WTC11 (cell line): ENCODE results near the gene ZGPAT. TPM values are rescaled to one million over a fixed set of nuclear protein-coding genes. Genes with fewer than 3 reads are reported as not detected.

Source experiments
- ATAC-seq: fragments of 200-7000 bp; cut with Tn5 transposase; 2 replicates; pipeline ENCODE4 v1.10.0; 2021; ENCODE audit warnings: mild to moderate bottlenecking, moderate library complexity
- CTCF ChIA-PET: fragments of 300-600 bp; sonication (Branson Sonifier 250); formaldehyde crosslinking; loops from one replicate; lab custom pipeline; 2021; ENCODE audit warnings: antibody characterized with exemption; lab: Charles Lee
- POLR2A ChIA-PET: fragments of 350-600 bp; sonication (Branson Sonifier 250); formaldehyde crosslinking; loops from one replicate; lab custom pipeline; 2021; ENCODE audit warnings: antibody characterized with exemption; lab: Charles Lee
- DNase-seq: peaks from one replicate; pipeline ENCODE4 v3.0.0; 2021; ENCODE audit warnings: low spot score
- H3K27ac Mint-ChIP-seq: 2 replicates; pipeline ENCODE4 v1.8.0; 2021; ENCODE audit warnings: mixed read lengths
- H3K27me3 Mint-ChIP-seq: 2 replicates; pipeline ENCODE4 v1.8.0; 2021; ENCODE audit warnings: low read depth, mild to moderate bottlenecking, moderate library complexity, mixed read lengths
- H3K36me3 Mint-ChIP-seq: 2 replicates; pipeline ENCODE4 v1.8.0; 2021; ENCODE audit warnings: mixed read lengths
- H3K4me1 Mint-ChIP-seq: 2 replicates; pipeline ENCODE4 v1.8.0; 2022; ENCODE audit warnings: mixed read lengths
- H3K4me3 Mint-ChIP-seq: 2 replicates; pipeline ENCODE4 v1.8.0; 2021; ENCODE audit warnings: mild to moderate bottlenecking, moderate library complexity, mixed read lengths
- H3K9me3 Mint-ChIP-seq: 2 replicates; pipeline ENCODE4 v1.8.0; 2021; ENCODE audit warnings: mixed read lengths
- ATF2 ChIP-seq: sonication (generic); formaldehyde crosslinking; IDR thresholded peaks from 2 replicates; pipeline ENCODE4 v1.8.1; 2022; ENCODE audit warnings: low read depth, missing genetic modification reagents, borderline replicate concordance
- CREB1 ChIP-seq: sonication (generic); formaldehyde crosslinking; IDR thresholded peaks from 2 replicates; pipeline ENCODE4 v1.8.0; 2023; ENCODE audit warnings: mild to moderate bottlenecking, missing genetic modification reagents
- ELF4 ChIP-seq: sonication (generic); formaldehyde crosslinking; IDR thresholded peaks from 2 replicates; pipeline ENCODE4 v1.8.1; 2022; ENCODE audit warnings: low read depth, mild to moderate bottlenecking, moderate library complexity, missing genetic modification reagents
- EMX1 ChIP-seq: fragments of 250-450 bp; sonication (Bioruptor Pico); IDR thresholded peaks from 2 replicates; pipeline ENCODE4 v1.8.0; 2021; ENCODE audit warnings: mild to moderate bottlenecking
- FOXJ3 ChIP-seq: sonication (generic); formaldehyde crosslinking; IDR thresholded peaks from 2 replicates; pipeline ENCODE4 v1.9.0; 2021; ENCODE audit warnings: missing genetic modification reagents, mild to moderate bottlenecking, borderline replicate concordance
- GTF2I ChIP-seq: fragments of 250-450 bp; sonication (Bioruptor Pico); conservative IDR thresholded peaks from 2 replicates; pipeline ENCODE4 v1.4.0; 2021; ENCODE audit warnings: mild to moderate bottlenecking
- MAX ChIP-seq: sonication (generic); formaldehyde crosslinking; IDR thresholded peaks from 2 replicates; pipeline ENCODE4 v1.8.0; 2022; ENCODE audit warnings: mild to moderate bottlenecking, missing genetic modification reagents
- MXD4 ChIP-seq: fragments of 250-450 bp; sonication (Bioruptor Pico); IDR thresholded peaks from 2 replicates; pipeline ENCODE4 v1.8.0; 2021; ENCODE audit warnings: mild to moderate bottlenecking, moderate library complexity, borderline replicate concordance
- NR1H2 ChIP-seq: sonication (generic); formaldehyde crosslinking; IDR thresholded peaks from 2 replicates; pipeline ENCODE4 v1.9.0; 2021; ENCODE audit warnings: mild to moderate bottlenecking, moderate library complexity, missing genetic modification reagents
- RELA ChIP-seq: sonication (generic); formaldehyde crosslinking; IDR thresholded peaks from 2 replicates; pipeline ENCODE4 v1.8.1; 2022; ENCODE audit warnings: missing genetic modification reagents, mild to moderate bottlenecking, borderline replicate concordance
- USF2 ChIP-seq: sonication (generic); formaldehyde crosslinking; IDR thresholded peaks from 2 replicates; pipeline ENCODE4 v1.8.1; 2023; ENCODE audit warnings: mild to moderate bottlenecking, missing genetic modification reagents, moderate library complexity
- ZBTB21 ChIP-seq: sonication (generic); formaldehyde crosslinking; IDR thresholded peaks from 2 replicates; pipeline ENCODE4 v1.8.1; 2023; ENCODE audit warnings: mild to moderate bottlenecking, missing genetic modification reagents, borderline replicate concordance
- ZBTB43 ChIP-seq: sonication (generic); formaldehyde crosslinking; IDR thresholded peaks from 2 replicates; pipeline ENCODE4 v1.8.1; 2023; ENCODE audit warnings: mild to moderate bottlenecking, missing genetic modification reagents
- ZNF121 ChIP-seq: sonication (generic); formaldehyde crosslinking; IDR thresholded peaks from 2 replicates; pipeline ENCODE4 v1.8.0; 2023; ENCODE audit warnings: missing genetic modification reagents
- ZNF219 ChIP-seq: sonication (generic); formaldehyde crosslinking; IDR thresholded peaks from 2 replicates; pipeline ENCODE4 v1.8.0; 2023; ENCODE audit warnings: missing genetic modification reagents, mild to moderate bottlenecking, borderline replicate concordance
- ZNF396 ChIP-seq: fragments of 250-450 bp; sonication (Bioruptor Pico); IDR thresholded peaks from 2 replicates; pipeline ENCODE4 v1.8.0; 2021; ENCODE audit warnings: mild to moderate bottlenecking, moderate library complexity, borderline replicate concordance
- total RNA-seq: library from RNA; stranded (reverse); gene quantifications from 3 replicates; pipeline ENCODE4 v1.2.3, GENCODE V29; 2021
- TF ChIP-seq, protein P1 (sequence below): sonication (generic); formaldehyde crosslinking; conservative IDR thresholded peaks from 2 replicates; pipeline ENCODE4 v1.8.1; 2023; ENCODE audit warnings: mild to moderate bottlenecking, low read depth, missing genetic modification reagents, moderate library complexity
- TF ChIP-seq, protein P2 (sequence below): fragments of 250-450 bp; sonication (Bioruptor Pico); IDR thresholded peaks from 2 replicates; pipeline ENCODE4 v2.1.2; 2022; ENCODE audit warnings: mild to moderate bottlenecking, moderate library complexity
- TF ChIP-seq, protein P3 (sequence below): fragments of 250-450 bp; sonication (Bioruptor Pico); IDR thresholded peaks from 2 replicates; pipeline ENCODE4 v1.9.0; 2021; ENCODE audit warnings: mild to moderate bottlenecking

ZGPAT gene
- total RNA-seq, 1 experiment from 2014 or later, result 28.3 TPM

GRCh38 chr20:63759377-63759901, 51.6 kb downstream of the ZGPAT start:
- TF ChIP-seq GTF2I (CRISPR knock-in tag) (no peak), EMX1 (no peak)
- H3K4me3 Mint-ChIP-seq, result no peak overlapping the region
- no peaks in the 10 kb centered on the region for H3K4me1 Mint-ChIP-seq
- no peak for ATAC-seq
- no peak overlapping the region for H3K27ac Mint-ChIP-seq
- peaks cover 7% of the 10 kb centered on the region; the same call in 1 of the 2 replicates for H3K36me3 Mint-ChIP-seq
- no peak for DNase-seq
- H3K27me3 Mint-ChIP-seq, result no peaks in the 10 kb centered on the region
- ChIA-PET POLR2A (no interaction called here), CTCF (interaction anchor here (1.9 kb wide), 1 partner anchor 16 kb away, joined by 8 read pairs; no protein-coding TSS in a partner anchor)
- H3K9me3 Mint-ChIP-seq, result peaks cover 10% of the 10 kb centered on the region; the same call in 1 of the 2 replicates

- H3K9me3 Mint-ChIP-seq, result no peaks in the 10 kb centered on the region
- 0 out of 2 replicates have a peak, but pooled peaks cover 2% of the 10 kb centered on the region for H3K36me3 Mint-ChIP-seq
- CTCF ChIA-PET, result interaction anchor here (5.2 kb wide), 1 partner anchor 10 kb away, joined by 24 read pairs; no protein-coding TSS in a partner anchor
- no peak for ATAC-seq
- H3K4me3 Mint-ChIP-seq, result no peak overlapping the region
- TF ChIP-seq, protein P1, sequence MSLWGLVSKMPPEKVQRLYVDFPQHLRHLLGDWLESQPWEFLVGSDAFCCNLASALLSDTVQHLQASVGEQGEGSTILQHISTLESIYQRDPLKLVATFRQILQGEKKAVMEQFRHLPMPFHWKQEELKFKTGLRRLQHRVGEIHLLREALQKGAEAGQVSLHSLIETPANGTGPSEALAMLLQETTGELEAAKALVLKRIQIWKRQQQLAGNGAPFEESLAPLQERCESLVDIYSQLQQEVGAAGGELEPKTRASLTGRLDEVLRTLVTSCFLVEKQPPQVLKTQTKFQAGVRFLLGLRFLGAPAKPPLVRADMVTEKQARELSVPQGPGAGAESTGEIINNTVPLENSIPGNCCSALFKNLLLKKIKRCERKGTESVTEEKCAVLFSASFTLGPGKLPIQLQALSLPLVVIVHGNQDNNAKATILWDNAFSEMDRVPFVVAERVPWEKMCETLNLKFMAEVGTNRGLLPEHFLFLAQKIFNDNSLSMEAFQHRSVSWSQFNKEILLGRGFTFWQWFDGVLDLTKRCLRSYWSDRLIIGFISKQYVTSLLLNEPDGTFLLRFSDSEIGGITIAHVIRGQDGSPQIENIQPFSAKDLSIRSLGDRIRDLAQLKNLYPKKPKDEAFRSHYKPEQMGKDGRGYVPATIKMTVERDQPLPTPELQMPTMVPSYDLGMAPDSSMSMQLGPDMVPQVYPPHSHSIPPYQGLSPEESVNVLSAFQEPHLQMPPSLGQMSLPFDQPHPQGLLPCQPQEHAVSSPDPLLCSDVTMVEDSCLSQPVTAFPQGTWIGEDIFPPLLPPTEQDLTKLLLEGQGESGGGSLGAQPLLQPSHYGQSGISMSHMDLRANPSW (CRISPR knock-in tag), result no peak
- TF ChIP-seq, protein P2, sequence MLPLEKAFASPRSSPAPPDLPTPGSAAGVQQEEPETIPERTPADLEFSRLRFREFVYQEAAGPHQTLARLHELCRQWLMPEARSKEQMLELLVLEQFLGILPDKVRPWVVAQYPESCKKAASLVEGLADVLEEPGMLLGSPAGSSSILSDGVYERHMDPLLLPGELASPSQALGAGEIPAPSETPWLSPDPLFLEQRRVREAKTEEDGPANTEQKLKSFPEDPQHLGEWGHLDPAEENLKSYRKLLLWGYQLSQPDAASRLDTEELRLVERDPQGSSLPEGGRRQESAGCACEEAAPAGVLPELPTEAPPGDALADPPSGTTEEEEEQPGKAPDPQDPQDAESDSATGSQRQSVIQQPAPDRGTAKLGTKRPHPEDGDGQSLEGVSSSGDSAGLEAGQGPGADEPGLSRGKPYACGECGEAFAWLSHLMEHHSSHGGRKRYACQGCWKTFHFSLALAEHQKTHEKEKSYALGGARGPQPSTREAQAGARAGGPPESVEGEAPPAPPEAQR (CRISPR knock-in tag), result no peak
- no peak for TF ChIP-seq CREB1 (CRISPR knock-in tag)
- TF ChIP-seq USF2, result no peak
- no peak for TF ChIP-seq ZBTB43 (CRISPR knock-in tag)
- TF ChIP-seq ZNF121 (CRISPR knock-in tag), result no peak
- no peaks in the 10 kb centered on the region for H3K4me1 Mint-ChIP-seq
- H3K27ac Mint-ChIP-seq, result no peak overlapping the region; the same call in 1 of the 2 replicates
- DNase-seq, result no peak
- POLR2A ChIA-PET, result interaction anchor here (0.7 kb wide), 1 partner anchor 56 kb away, joined by 3 read pairs; no protein-coding TSS in a partner anchor
- H3K27me3 Mint-ChIP-seq, result no peaks in the 10 kb centered on the region
Observed at GRCh38 chr20:63765082-63765873, 57.4 kb downstream of the ZGPAT start.

- DNase-seq (no peak), ATAC-seq (no peak)
- Mint-ChIP-seq H3K4me1 (no peaks in the 10 kb centered on the region), H3K9me3 (no peaks in the 10 kb centered on the region), H3K27me3 (no peaks in the 10 kb centered on the region), H3K4me3 (no peak overlapping the region), H3K27ac (no peak overlapping the region; the same call in 1 of the 2 replicates), H3K36me3 (0 out of 2 replicates have a peak, but pooled peaks cover 2% of the 10 kb centered on the region)
- ChIA-PET CTCF (interaction anchor here (0.8 to 5.2 kb wide), 2 partner anchors 9 to 228 kb away, joined by 5 to 24 read pairs; no protein-coding TSS in a partner anchor), POLR2A (no interaction called here)
- TF ChIP-seq RELA (CRISPR knock-in tag), result no peak
- no peak for TF ChIP-seq ZNF396
- no peak for TF ChIP-seq MAX
- TF ChIP-seq FOXJ3 (CRISPR knock-in tag), result no peak
- TF ChIP-seq MXD4, result no peak
- TF ChIP-seq ATF2 (CRISPR knock-in tag), result no peak
- TF ChIP-seq ZBTB21 (CRISPR knock-in tag), result no peak
- TF ChIP-seq, protein P3, sequence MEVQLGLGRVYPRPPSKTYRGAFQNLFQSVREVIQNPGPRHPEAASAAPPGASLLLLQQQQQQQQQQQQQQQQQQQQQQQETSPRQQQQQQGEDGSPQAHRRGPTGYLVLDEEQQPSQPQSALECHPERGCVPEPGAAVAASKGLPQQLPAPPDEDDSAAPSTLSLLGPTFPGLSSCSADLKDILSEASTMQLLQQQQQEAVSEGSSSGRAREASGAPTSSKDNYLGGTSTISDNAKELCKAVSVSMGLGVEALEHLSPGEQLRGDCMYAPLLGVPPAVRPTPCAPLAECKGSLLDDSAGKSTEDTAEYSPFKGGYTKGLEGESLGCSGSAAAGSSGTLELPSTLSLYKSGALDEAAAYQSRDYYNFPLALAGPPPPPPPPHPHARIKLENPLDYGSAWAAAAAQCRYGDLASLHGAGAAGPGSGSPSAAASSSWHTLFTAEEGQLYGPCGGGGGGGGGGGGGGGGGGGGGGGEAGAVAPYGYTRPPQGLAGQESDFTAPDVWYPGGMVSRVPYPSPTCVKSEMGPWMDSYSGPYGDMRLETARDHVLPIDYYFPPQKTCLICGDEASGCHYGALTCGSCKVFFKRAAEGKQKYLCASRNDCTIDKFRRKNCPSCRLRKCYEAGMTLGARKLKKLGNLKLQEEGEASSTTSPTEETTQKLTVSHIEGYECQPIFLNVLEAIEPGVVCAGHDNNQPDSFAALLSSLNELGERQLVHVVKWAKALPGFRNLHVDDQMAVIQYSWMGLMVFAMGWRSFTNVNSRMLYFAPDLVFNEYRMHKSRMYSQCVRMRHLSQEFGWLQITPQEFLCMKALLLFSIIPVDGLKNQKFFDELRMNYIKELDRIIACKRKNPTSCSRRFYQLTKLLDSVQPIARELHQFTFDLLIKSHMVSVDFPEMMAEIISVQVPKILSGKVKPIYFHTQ (CRISPR knock-in tag), result no peak
- no peak for TF ChIP-seq NR1H2 (CRISPR knock-in tag)
- no peak for TF ChIP-seq ELF4 (CRISPR knock-in tag)
- no peak for TF ChIP-seq ZNF219 (CRISPR knock-in tag)
Observed at GRCh38 chr20:63765902-63766301, 58.1 kb downstream of the ZGPAT start.
